K562 (cell line): ENCODE data around the gene NEURL4. TPM values are rescaled to one million over a fixed set of nuclear protein-coding genes. Genes with fewer than 3 reads are reported as not detected.
A peak's percentile ranks its signal among the peaks of the same experiment; 100 is the strongest.

Experiments
- ARID3B ChIP-seq: fragments of 250-450 bp; sonication (Bioruptor Pico); IDR thresholded peaks from 2 replicates; pipeline ENCODE4 v1.4.0; 2020; ENCODE audit warnings: borderline replicate concordance
- CREBBP ChIP-seq: IDR thresholded peaks from one replicate; pipeline ENCODE4 v1.6.1; 2012; ENCODE audit warnings: low read depth, mild to moderate bottlenecking, control low read depth, inconsistent platforms, low read length
- GATAD2B ChIP-seq: fragments of 450-650 bp; IDR thresholded peaks from 2 replicates; pipeline ENCODE4 v1.6.1; 2017; ENCODE audit warnings: mild to moderate bottlenecking, borderline replicate concordance
- NFIX ChIP-seq: fragments of 250-450 bp; sonication (Bioruptor Pico); IDR thresholded peaks from 2 replicates; pipeline ENCODE4 v1.4.0; 2020; ENCODE audit warnings: low read depth, mild to moderate bottlenecking, moderate library complexity
- PTRF ChIP-seq: fragments of 450-650 bp; IDR thresholded peaks from 2 replicates; pipeline ENCODE4 v1.6.1; 2016; ENCODE audit warnings: mild to moderate bottlenecking, missing genetic modification characterization, missing compliant biosample characterization
- RBM17 ChIP-seq: fragments of 200-400 bp; formaldehyde crosslinking; IDR thresholded peaks from 2 replicates; pipeline ENCODE4 v1.6.1; 2017; ENCODE audit warnings: low read depth, mild to moderate bottlenecking, low read length, borderline replicate concordance
- RBM22 ChIP-seq: fragments of 200-400 bp; formaldehyde crosslinking; IDR thresholded peaks from 2 replicates; pipeline ENCODE4 v1.6.1; 2018; ENCODE audit warnings: low read length, low read depth; ENCODE audit not compliant: poor library complexity, severe bottlenecking
- RHOXF2B ChIP-seq: fragments of 250-450 bp; sonication (Bioruptor Pico); conservative IDR thresholded peaks from 2 replicates; pipeline ENCODE4 v1.5.1; 2021
- SIN3A ChIP-seq, 2 experiments: fragments of 150-350 bp in 1 of 2; IDR thresholded peaks; 2 replicates each; pipeline ENCODE4 v1.6.1; 2011 to 2016; ENCODE audit warnings: borderline replicate concordance in 2 of 2, low read depth in 2 of 2, low read length in 2 of 2, mild to moderate bottlenecking in 2 of 2, moderate library complexity in 2 of 2; ENCODE audit not compliant: control insufficient read depth in 1 of 2
- TGIF2 ChIP-seq: sonication (generic); formaldehyde crosslinking; IDR thresholded peaks from 2 replicates; pipeline ENCODE4 v1.8.1; 2022; ENCODE audit warnings: mild to moderate bottlenecking, missing genetic modification reagents, moderate library complexity
- ZBTB11 ChIP-seq, 3 experiments: fragments of 200-800 bp in 1 of 3; fragments of 250-450 bp in 1 of 3; fragments of 450-650 bp in 1 of 3; sonication (Bioruptor Pico) in 1 of 3; sonication (Bioruptor generic) in 1 of 3; formaldehyde crosslinking in 1 of 3; IDR thresholded peaks; 2 replicates each; pipeline versions ENCODE4 v1.6.1 to v1.8.0; 2016 to 2022; ENCODE audit warnings: mild to moderate bottlenecking in 2 of 3, missing genetic modification characterization in 2 of 3, missing compliant biosample characterization in 1 of 3, moderate library complexity in 1 of 3
- ZNF24 ChIP-seq: fragments of 450-650 bp; IDR thresholded peaks from 2 replicates; pipeline ENCODE4 v1.6.1; 2016
- ZNF57 ChIP-seq: fragments of 450-650 bp; formaldehyde crosslinking; IDR thresholded peaks from 2 replicates; pipeline ENCODE4 v1.4.0; 2020; ENCODE audit warnings: mild to moderate bottlenecking, moderate library complexity
- ZNF764 ChIP-seq: fragments of 250-450 bp; sonication (Bioruptor Pico); IDR thresholded peaks from 2 replicates; pipeline ENCODE4 v1.4.0; 2020; ENCODE audit warnings: low read depth, mild to moderate bottlenecking, moderate library complexity
- ZNF766 ChIP-seq: fragments of 200-800 bp; sonication (Bioruptor generic); conservative IDR thresholded peaks from 2 replicates; pipeline ENCODE4 v1.6.1; 2016; ENCODE audit warnings: missing genetic modification characterization, missing compliant biosample characterization
- polyA plus RNA-seq, 8 experiments: library from polyadenylated mRNA; depleted of rRNA in 4 of 8; stranded (reverse) in 5 of 8; unstranded in 3 of 8; fragments of >200 nt; fragmentation: Nextera tagmentation in 2 of 8; fragmentation: Illumina TruSeq in 1 of 8; extraction: Ambion mirVana in 2 of 8; extraction: Trizol in 1 of 8; gene quantifications; 2 replicates each; pipeline versions ENCODE4 v1.2.1 to v1.2.3, GENCODE V29; 2011 to 2014; ENCODE audit warnings: inconsistent platforms in 1 of 8, missing spikeins in 1 of 8
- total RNA-seq, 7 experiments: library from RNA; depleted of rRNA in 6 of 7; stranded (reverse); fragments of >200 nt in 6 of 7; fragmentation: Illumina TruSeq in 2 of 7; extraction: Trizol in 2 of 7; gene quantifications; 2 replicates each; pipeline versions ENCODE4 v1.2.1 to v1.2.3, GENCODE V29; 2011 to 2021; ENCODE audit warnings: low replicate concordance in 1 of 7
- TF ChIP-seq, protein P1 (sequence below): fragments of 250-450 bp; sonication (Bioruptor Pico); IDR thresholded peaks from 2 replicates; pipeline ENCODE4 v1.5.0; 2021; ENCODE audit warnings: mild to moderate bottlenecking, borderline replicate concordance
- TF ChIP-seq, protein P2 (sequence below): fragments of 450-650 bp; IDR thresholded peaks from 2 replicates; pipeline ENCODE4 v1.6.1; 2016; ENCODE audit warnings: missing biosample characterization, missing genetic modification characterization

Gene NEURL4
- total and polyA plus RNA-seq, 9 of the 15 experiments (the other 6 are each of a cell fraction or from before 2014, with no cell fraction given): 0.08 to 37.4 (median 11.5) TPM

DNA sequence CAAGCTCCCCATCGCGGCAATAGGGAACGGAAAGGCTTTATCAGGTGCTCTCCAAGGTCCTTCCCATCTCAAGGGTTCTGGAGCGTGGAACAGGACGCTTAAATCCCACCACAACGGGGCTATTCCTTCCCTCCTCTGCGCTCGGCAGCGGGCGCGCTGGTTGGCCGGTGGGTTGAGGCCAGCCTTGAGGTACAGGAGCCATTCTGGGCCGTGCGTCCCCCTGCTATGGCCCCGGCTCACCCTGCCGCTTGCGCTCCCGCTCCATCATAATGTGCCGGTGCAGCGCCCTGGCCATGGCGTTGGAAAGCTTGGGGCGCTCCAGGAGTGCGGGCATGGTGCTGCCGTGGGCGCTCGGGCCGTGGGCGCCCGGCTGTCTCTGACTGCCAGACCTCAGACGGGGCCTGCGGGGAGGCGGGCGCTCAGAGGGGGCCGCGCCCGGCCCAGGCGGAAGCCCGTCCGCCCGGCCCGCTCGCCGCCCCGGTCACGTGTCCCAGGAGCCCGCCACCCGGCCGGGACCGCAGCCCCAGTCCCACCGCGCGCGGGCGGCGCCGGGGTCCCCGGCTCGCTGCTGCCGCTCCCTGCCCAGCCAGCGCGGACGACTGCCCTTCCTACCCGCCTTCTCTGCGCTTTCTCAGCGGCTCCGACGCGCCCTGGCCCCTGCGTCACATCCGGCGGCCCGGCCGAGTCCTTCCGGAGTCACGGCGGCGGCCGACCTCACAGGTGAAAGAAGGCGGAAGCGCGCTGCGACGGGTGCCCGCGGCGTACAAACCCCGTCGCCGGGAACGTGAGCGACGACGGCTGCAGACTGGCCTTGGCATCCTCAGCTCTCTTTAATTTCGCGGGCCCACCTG, 14.2 kb downstream of the NEURL4 start, which contains the start of gene GPS2 (continued):
- TF ChIP-seq, protein P1, sequence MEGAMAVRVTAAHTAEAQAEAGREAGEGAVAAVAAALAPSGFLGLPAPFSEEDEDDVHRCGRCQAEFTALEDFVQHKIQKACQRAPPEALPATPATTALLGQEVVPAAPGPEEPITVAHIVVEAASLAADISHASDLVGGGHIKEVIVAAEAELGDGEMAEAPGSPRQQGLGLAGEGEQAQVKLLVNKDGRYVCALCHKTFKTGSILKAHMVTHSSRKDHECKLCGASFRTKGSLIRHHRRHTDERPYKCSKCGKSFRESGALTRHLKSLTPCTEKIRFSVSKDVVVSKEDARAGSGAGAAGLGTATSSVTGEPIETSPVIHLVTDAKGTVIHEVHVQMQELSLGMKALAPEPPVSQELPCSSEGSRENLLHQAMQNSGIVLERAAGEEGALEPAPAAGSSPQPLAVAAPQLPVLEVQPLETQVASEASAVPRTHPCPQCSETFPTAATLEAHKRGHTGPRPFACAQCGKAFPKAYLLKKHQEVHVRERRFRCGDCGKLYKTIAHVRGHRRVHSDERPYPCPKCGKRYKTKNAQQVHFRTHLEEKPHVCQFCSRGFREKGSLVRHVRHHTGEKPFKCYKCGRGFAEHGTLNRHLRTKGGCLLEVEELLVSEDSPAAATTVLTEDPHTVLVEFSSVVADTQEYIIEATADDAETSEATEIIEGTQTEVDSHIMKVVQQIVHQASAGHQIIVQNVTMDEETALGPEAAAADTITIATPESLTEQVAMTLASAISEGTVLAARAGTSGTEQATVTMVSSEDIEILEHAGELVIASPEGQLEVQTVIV (CRISPR knock-in tag): no peak
- no peak for TF ChIP-seq ZNF24
- no peak for TF ChIP-seq PTRF (tag)
- TF ChIP-seq CREBBP: no peak
- TF ChIP-seq TGIF2 (CRISPR knock-in tag): 0 out of 2 replicates have a peak, but pooled peaks have one; percentile 39
- no peak for TF ChIP-seq ZNF57
- TF ChIP-seq ARID3B (CRISPR knock-in tag): no peak
- TF ChIP-seq, protein P2, sequence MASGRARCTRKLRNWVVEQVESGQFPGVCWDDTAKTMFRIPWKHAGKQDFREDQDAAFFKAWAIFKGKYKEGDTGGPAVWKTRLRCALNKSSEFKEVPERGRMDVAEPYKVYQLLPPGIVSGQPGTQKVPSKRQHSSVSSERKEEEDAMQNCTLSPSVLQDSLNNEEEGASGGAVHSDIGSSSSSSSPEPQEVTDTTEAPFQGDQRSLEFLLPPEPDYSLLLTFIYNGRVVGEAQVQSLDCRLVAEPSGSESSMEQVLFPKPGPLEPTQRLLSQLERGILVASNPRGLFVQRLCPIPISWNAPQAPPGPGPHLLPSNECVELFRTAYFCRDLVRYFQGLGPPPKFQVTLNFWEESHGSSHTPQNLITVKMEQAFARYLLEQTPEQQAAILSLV (tag): no peak
- peak; percentile 84 for TF ChIP-seq RBM22
- 0 out of 2 replicates have a peak, but pooled peaks have one; percentile 33 for TF ChIP-seq ZNF766 (CRISPR knock-in tag)
- peak; percentile 15 to 87 (median 59); a peak in 5 of 6 replicates for TF ChIP-seq ZBTB11 (CRISPR knock-in tag; IDR thresholded peaks at IDR 0.05)
- peak in 1 of 2 experiments; percentile 91; a peak in 2 of 4 replicates for TF ChIP-seq SIN3A (IDR thresholded peaks at IDR 0.05; ENCODE audit: borderline replicate concordance in 2 of 2, control insufficient read depth in 1 of 2, low read depth in 2 of 2, low read length in 2 of 2)
- TF ChIP-seq GATAD2B: 0 out of 2 replicates have a peak, but pooled peaks have one; percentile 65
- TF ChIP-seq NFIX: no peak
- TF ChIP-seq ZNF764 (CRISPR knock-in tag): no peak
- TF ChIP-seq RHOXF2B (CRISPR knock-in tag): no peak
- no peak for TF ChIP-seq RBM17
